ENCODE measurements around the gene SWAP70.

Gene SWAP70

DNA sequence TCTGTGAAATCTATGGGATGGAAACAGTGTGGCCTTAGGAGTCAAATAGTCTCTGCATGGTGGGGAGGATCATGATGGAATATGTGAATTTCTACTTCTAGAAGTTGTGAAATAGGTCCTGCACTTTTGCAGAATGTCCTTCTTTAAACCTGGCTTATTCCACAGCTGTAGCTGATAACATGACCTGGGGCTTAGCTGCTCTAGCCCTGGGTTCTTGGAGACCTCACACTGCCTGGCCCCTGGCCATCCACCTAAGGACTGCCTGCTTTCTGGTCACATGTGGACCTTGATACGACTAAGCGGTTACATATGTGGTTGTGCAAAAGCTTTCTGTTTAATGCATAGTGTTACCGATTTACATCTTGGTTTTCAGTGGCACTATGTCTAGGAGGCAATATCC lies 88.2 kb downstream of the SWAP70 start:
- ChIA-PET CTCF (interaction anchor here (1.1 to 4.7 kb wide), 4 partner anchors 13 to 551 kb away, joined by 3 to 19 read pairs (median 4); no protein-coding TSS in a partner anchor), POLR2A (no interaction called here)
- TF ChIP-seq, protein P1, sequence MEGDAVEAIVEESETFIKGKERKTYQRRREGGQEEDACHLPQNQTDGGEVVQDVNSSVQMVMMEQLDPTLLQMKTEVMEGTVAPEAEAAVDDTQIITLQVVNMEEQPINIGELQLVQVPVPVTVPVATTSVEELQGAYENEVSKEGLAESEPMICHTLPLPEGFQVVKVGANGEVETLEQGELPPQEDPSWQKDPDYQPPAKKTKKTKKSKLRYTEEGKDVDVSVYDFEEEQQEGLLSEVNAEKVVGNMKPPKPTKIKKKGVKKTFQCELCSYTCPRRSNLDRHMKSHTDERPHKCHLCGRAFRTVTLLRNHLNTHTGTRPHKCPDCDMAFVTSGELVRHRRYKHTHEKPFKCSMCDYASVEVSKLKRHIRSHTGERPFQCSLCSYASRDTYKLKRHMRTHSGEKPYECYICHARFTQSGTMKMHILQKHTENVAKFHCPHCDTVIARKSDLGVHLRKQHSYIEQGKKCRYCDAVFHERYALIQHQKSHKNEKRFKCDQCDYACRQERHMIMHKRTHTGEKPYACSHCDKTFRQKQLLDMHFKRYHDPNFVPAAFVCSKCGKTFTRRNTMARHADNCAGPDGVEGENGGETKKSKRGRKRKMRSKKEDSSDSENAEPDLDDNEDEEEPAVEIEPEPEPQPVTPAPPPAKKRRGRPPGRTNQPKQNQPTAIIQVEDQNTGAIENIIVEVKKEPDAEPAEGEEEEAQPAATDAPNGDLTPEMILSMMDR (IDR thresholded peaks at IDR 0.05; ENCODE audit: control extremely low read depth, extremely low read depth, low read depth, missing control alignments), result no peak
- DNase-seq (ENCODE audit: extremely low spot score), result no peak

DNA sequence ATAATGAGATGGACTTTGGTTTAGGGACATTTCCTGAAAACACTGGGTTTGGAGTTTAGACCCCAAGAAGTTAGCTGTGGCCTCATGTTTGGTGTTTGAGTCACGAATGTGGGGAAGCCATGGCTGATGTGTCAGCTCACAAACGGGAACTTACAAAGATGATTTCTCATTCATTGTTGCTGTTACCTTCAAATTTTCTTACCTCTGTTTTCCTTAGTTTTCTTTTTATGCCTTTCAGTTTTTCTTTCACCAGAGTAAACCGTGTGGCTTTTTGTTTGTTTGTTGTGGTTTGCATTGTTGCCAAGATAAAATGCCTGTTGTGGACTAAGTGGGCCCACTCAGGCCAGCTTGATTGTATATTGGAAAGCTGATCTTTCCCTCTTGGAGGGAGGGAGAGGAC lies 89.1 kb downstream of the SWAP70 start:
- no peak for DNase-seq (ENCODE audit: extremely low spot score)
- CTCF ChIA-PET, result interaction anchor here (1.0 to 1.1 kb wide), 2 partner anchors 218 to 550 kb away, joined by 3 read pairs; no protein-coding TSS in a partner anchor
- TF ChIP-seq, protein P1 (IDR thresholded peaks at IDR 0.05; ENCODE audit: control extremely low read depth, extremely low read depth, low read depth, missing control alignments), result no peak

DNA sequence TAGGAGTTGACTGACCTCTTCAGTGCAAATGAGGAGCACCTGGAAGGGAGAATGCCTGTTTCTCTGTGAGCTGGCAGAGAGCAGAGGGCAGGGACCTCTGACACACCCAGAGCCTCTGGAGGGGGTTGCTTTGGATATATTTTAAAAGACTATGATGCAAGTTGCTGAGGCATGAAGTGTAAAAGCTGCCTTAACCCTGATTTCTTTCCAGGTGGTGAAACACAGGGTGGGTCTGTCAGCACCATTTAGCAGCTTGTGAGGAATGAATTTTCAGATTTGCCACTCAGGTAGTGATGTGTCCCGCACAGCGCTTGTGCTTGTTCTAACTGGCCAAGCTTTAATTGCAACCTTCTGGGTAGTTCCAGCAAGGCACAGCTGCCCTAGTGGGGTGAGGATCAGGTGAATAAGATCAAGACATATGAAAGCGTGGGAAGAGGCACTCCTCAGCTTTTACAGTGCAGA lies 90.2 kb downstream of the SWAP70 start:
- TF ChIP-seq, protein P1 (IDR thresholded peaks at IDR 0.05; ENCODE audit: control extremely low read depth, extremely low read depth, low read depth, missing control alignments), result no peak
- DNase-seq (ENCODE audit: extremely low spot score), result no peak
- POLR2A ChIA-PET, result interaction anchor here (0.5 to 1.1 kb wide), 2 partner anchors 590 to 1055 kb away, joined by 3 to 7 read pairs; partner anchors contain the start of gene EIF4G2
- CTCF ChIA-PET, result interaction anchor here (1.0 to 2.2 kb wide), 4 partner anchors 140 to 612 kb away, joined by 3 to 6 read pairs (median 4); no protein-coding TSS in a partner anchor

More for the DNA sequence above, 89.1 kb downstream of the SWAP70 start:
- POLR2A ChIA-PET, result no interaction called here

DNA sequence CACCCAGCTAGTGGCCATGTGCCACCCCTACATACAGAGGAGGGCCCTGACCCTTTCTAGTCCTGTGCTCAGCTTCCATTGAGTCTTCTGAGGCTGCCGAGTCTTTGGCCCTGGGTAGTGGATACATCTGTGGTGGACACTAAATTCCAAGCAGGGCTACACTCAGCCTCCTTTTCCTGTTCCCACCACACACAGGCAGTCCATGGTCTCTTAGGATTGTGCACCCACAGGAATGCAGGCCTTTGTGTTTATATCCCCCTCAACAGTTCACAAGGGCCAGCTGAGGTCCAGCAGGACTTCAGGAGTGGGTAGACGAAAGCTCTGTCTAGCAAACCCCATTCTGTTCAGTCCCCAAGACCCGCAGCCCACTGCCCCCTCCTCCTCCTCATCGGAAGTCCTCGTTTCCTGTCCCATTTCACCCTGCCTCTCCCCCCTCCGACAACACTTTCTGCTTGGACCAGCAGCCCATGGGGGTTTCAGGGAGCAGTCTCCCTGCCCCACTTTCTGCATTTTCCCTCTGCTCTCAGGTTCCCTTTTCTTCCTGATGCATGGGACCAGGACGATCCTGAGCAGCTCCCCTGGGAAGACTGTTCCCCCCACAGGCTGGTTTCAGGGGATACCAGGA lies 91.8 kb downstream of the SWAP70 start:
- TF ChIP-seq, protein P1 (IDR thresholded peaks at IDR 0.05; ENCODE audit: control extremely low read depth, extremely low read depth, low read depth, missing control alignments), result no peak
- ChIA-PET CTCF (interaction anchor here (1.2 to 2.2 kb wide), 4 partner anchors 11 to 221 kb away, joined by 3 to 6 read pairs (median 5); no protein-coding TSS in a partner anchor), POLR2A (interaction anchor here (0.6 kb wide), 1 partner anchor 25 kb away, joined by 3 read pairs; no protein-coding TSS in a partner anchor)
- DNase-seq (ENCODE audit: extremely low spot score), result no peak

DNA sequence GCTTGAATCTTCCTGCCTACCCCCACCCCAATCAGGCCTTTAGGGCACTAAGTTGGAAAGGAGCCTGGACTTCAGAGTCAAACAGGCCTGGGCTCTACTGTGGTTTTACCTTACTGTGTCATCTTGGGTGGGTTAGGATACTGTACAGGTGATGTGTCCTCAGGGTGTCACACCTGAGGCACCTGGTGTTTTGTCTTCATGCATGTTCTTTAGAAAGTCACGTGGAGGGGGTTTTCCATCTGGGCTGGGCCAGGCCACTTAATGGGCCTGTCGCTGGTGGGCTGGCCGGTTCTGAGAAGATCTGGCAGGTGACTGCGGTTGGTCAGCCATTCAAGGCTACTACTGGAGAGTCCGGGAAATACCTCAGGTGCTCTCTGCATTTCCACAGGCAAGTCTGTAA lies 92.6 kb downstream of the SWAP70 start:
- no peak for DNase-seq (ENCODE audit: extremely low spot score)
- ChIA-PET POLR2A (no interaction called here), CTCF (interaction anchor here (1.9 to 4.1 kb wide), 2 partner anchors 216 to 553 kb away, joined by 6 to 26 read pairs; no protein-coding TSS in a partner anchor)
- TF ChIP-seq, protein P1 (IDR thresholded peaks at IDR 0.05; ENCODE audit: control extremely low read depth, extremely low read depth, low read depth, missing control alignments), result no peak

DNA sequence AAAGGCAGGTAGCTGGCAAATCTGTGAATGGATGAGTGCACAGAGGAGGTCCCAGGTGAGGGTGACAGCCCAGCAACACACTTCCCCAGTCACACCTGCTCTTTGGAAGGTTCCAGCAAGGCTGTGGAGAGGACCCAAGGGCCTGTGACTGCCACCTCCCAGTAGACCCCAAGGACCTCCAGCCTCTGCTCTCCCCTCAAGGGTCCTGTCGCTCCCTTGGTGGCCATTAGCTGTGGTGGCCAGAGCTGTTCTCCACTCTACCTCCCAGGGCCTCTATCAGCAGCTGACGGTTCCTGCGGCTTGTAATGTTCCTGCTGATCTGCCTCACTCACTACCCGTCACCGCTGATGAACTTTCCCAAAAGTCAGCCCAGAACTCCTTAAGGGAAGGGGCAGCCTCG lies 93.0 kb downstream of the SWAP70 start:
- DNase-seq (ENCODE audit: extremely low spot score), result no peak
- TF ChIP-seq, protein P1 (IDR thresholded peaks at IDR 0.05; ENCODE audit: control extremely low read depth, extremely low read depth, low read depth, missing control alignments), result no peak
- POLR2A ChIA-PET, result no interaction called here
- CTCF ChIA-PET, result interaction anchor here (1.9 to 4.1 kb wide), 3 partner anchors 216 to 552 kb away, joined by 6 to 26 read pairs (median 7); no protein-coding TSS in a partner anchor
